AG09319 (cell line): ENCODE data around the gene HDAC4.

Experiments
- DNase-seq: peaks from one replicate; pipeline ENCODE4 v3.0.0-alpha.2; 2010; ENCODE audit warnings: low read depth; ENCODE audit errors: extremely low read depth
- TF ChIP-seq, protein P1 (sequence below): IDR thresholded peaks from 2 replicates; pipeline ENCODE4 v1.5.1; 2011; ENCODE audit warnings: low read depth, mild to moderate bottlenecking, inconsistent platforms, low read length, moderate library complexity

Gene HDAC4

DNA sequence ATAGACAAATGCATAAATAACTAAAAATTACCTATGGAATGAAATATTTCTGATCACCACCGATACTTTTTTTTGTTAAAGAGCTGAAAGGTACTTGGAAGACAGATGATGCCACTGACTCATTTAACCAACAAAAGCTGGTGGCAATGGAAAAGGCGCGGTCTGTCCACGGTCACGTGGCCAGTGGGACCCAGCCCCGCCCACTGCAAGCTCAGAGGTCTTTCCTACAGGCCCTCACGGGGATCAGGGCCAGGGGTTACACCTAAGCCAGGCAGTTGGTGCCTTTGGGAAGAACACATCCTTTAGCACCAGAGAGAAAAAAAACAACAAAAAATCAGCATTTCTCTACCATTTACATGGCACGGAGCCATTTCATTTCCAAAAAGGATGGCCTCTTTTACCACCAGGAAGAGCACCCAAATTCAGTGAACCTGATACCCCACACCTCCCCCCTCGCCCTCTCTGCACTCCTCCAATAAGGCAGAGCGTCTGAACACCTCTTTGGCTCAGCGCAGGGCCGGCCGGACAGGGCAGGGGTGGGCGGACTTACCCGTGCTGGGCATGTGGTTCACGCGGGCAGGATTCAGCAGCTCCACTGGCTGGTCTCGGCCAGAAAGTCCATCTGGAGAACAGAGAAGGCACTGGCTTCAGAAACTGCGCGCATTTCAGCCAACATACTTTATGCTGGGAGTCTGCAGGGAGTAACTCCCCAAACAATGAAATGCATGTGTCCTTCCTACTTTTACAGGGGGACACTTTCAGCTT is 164.6 kb downstream of the HDAC4 start:
- TF ChIP-seq, protein P1, sequence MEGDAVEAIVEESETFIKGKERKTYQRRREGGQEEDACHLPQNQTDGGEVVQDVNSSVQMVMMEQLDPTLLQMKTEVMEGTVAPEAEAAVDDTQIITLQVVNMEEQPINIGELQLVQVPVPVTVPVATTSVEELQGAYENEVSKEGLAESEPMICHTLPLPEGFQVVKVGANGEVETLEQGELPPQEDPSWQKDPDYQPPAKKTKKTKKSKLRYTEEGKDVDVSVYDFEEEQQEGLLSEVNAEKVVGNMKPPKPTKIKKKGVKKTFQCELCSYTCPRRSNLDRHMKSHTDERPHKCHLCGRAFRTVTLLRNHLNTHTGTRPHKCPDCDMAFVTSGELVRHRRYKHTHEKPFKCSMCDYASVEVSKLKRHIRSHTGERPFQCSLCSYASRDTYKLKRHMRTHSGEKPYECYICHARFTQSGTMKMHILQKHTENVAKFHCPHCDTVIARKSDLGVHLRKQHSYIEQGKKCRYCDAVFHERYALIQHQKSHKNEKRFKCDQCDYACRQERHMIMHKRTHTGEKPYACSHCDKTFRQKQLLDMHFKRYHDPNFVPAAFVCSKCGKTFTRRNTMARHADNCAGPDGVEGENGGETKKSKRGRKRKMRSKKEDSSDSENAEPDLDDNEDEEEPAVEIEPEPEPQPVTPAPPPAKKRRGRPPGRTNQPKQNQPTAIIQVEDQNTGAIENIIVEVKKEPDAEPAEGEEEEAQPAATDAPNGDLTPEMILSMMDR, result no peak
- DNase-seq, result no peak

DNA sequence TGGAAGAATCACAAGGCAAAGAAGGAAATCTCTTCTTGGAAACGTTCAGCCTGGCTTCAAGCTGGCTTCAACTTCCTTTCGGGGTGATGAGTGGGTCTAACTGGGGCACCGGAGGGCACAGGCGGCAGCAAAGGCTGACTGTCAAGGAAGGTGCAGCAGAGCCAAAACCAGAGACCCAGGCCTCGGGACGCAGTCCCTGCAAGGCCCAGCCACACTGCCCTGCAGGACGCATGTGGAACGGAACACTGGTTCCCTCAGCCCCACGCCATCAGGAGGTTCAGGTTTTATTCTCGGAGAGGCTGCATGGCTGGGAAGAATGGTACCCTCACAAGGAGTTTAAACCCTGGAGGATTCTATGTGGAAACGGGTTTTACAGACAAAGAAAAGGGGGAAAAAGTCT is 165.5 kb downstream of the HDAC4 start:
- TF ChIP-seq, protein P1, result no peak
- DNase-seq, result no peak

DNA sequence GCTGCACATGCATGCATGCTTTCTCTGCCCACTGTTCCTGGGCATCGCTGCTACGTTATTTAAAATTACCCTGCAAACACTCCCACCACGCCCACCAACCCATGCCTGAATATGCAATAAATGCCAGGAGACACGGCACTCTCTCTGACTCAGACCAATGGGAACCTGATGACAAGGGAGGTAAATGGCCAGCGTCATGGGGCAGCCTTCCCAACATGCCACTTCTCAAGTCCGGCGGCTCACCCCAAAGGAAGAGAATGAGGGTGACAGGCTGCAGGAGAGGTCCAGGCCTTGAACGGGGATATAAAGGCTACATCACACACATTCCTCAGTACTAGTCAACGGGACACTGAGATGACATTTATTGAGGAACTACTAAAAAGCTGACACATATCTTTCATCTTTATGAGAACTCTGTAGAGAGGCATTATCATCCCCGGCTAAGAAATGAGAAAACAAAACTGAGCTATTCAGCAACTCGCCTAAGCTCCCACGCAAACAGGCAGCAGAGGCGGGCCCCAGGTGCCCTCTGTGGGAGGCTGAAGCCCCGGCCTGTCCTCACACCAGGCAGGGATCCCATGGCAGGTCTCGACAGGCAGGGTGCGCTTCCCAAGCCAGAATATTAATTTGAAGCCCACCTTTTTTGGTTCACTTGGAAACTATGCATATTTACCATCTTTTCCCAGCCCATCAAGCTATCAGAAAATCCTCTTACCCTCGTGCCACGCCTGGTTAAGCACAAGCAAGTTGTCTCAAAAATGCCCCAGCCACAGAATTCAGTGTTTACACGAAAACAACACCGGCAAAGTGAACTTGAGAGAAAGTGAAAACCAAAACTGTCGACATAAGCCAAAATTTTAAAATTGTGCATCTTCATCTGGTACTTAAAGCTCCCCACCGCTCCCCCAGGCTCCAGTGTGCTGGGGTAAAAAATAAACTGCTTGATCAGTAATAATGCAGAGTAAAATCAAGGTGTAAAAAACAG is 166.3 kb downstream of the HDAC4 start:
- DNase-seq, result no peak
- TF ChIP-seq, protein P1, result no peak

DNA sequence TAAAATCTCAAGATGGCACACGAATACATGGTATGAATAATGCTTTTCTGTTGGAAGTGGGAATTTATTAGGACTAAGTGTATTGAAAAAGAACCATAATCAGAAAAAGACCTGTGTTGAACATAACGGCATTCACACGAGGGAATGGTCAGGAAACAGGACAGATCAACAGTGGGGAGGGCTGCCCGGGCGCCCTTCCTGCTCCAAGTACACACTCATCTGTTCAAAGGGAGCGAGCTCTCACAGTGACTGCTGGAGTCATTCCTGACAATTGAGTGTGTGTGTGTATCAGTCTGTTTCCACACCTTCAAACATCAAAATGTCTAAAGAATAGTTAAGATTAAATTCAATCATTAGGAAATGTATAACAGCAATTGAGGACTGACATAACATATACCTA is 167.2 kb downstream of the HDAC4 start:
- TF ChIP-seq, protein P1, result no peak
- DNase-seq, result no peak

DNA sequence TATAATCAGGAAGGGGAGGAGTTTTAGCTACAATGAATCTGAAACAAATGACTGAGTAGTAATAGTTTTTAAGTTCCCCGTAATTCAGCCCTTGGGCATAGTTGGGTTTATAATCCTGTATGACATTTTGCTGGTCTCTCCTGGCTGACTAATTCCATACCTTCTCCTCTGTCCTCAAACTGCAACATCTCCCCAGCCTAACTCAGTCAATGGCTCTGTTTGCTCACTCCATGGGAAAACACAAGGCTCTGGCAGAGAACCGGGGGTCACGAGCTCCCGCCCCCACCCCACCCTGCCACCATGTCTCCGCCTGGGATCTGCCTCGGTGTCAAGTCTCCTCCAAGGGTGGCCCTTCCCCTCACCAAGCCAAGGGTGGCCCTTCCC is 168.6 kb downstream of the HDAC4 start:
- TF ChIP-seq, protein P1, result no peak
- no peak for DNase-seq

DNA sequence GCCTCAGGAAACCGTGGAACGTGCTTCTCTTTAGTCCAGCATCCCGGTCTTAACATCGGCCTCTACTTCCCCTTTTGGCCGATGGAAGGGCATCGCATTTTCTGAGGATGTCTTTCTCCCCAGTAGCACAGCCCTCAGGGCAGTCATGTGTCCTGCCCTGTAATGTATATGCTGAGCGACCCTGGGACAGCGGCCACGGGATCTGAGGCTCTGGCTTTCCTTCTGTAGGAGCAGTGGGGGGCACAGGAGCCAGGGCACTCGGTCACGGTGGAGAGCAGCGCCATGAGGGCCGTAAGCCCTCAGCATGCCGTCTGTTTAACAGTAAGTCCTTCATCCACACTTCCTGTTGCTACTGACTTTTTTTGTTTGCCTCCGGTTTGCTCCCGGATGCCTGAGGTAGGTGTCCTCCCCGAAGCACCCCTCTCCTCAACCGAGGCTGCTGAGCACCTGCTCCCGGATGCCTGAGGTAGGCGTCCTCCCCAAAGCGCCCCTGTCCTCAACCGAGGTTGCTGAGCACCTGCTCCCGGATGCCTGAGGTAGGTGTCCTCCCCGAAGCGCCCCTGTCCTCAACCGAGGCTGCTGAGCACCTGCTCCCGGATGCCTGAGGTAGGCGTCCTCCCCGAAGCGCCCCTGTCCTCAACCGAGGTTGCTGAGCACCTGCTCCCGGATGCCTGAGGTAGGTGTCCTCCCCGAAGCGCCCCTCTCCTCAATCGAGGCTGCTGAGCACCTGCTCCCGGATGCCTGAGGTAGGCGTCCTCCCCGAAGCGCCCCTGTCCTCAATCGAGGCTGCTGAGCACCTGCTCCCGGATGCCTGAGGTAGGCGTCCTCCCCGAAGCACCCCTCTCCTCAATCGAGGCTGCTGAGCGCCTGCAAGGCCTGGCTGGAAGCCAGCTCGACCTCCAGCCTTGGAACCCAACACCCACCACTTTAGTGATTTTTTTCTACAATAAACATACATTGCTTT is 169.3 kb downstream of the HDAC4 start:
- TF ChIP-seq, protein P1, result no peak
- DNase-seq, result no peak
